HuH-7 (cell line): ENCODE measurements around the gene CTSE.

Experiments
- DNase-seq: peaks from one replicate; pipeline ENCODE4 v3.0.0; 2011; ENCODE audit warnings: low spot score

Gene CTSE

DNA sequence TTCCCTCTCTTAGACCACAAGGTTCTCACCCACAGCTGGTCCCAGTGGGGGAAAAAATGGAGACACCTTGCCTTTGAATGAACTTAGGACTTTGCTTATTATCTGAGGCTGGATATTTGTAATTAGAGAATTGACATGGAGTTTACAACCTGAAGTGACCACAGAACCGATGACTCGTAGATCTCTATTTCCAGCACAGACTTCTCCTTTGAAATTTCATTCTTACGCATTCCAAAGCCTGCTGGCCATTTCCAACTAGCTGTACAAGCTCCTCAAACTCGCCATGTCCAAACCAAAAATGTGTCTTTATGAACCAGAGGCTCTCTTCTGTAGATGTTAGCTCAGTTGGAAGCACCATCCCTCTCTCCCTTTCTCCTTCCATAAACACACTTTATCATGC, 32.5 kb downstream of the CTSE start:
- no peak for DNase-seq

DNA sequence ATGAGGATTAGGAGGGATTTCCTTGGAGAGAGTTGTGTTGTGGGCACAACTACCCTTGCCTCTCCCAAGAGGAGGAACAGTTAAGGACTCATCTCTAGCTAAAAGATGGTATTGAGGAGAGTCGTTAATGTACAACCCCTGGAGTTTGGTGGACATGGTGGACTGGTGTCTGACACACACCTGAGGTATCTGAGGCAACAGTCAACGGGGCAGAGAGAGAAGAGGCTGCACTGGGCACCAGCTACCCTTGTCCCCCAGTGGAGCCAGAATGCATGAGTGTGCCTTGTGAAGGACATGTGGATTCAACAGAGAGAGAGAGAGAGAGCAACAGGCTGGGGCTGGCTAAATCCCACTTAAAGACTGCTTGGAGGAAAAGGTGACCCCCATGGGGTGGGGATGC, 33.5 kb downstream of the CTSE start:
- no peak for DNase-seq

DNA sequence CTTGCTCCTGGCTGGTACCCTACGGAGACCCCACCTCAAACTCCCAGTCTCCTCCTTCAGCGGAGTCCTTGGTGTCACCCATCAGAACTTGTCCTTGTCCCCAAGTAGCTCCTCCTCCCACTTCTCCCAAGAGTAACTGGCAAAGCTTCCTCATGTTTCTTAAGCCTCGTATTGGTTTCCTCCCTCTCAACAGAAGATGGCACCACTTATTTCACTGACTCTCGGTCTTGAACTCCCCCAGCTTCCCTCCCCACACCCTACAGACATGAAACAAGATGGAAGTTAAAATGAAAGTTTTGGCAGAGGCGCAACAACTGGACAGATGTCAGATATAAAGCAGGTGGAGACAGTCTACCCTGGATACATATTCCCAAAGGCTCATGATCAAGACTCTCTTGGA, 33.9 kb downstream of the CTSE start:
- no peak for DNase-seq

DNA sequence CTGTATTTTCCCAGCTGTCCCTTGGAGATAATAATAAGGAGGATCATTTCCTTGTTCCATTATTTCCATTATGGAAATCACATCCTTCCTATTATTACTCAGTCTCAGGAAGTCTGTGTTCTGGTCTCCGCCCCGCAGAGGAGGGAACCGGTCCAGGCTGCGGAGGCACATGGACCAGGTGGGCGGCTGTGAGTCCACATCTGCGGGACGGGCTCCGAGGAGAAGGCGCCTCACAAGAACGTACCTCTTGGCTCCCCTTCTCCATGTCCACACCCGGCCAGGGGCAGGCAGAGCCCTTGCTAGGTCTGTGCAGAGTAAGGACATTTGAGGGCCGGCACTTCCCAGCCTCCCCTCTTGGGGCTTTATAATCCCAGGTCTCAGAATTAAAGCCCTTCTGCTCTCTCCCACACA, 35.1 kb downstream of the CTSE start:
- DNase-seq = no peak

DNA sequence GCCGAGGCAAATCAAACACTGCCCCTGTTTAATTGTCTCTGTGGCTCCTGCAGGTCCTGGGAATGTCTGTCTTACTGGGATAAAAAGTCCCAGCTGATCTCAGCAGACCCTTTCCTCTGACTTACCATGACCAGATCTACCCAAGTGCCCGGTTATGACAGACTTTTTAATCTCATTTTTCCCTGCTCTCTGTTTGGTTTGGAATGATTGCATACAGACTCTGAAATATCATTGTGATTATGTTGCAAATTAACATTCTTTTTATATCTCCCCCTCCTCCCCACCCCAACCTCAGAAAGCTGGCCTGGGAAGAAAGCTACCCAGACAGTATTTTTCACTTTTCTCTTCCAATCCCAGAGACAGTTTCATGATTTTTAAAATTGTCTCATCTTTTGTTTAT, 36.8 kb downstream of the CTSE start:
- DNase-seq = no peak

DNA sequence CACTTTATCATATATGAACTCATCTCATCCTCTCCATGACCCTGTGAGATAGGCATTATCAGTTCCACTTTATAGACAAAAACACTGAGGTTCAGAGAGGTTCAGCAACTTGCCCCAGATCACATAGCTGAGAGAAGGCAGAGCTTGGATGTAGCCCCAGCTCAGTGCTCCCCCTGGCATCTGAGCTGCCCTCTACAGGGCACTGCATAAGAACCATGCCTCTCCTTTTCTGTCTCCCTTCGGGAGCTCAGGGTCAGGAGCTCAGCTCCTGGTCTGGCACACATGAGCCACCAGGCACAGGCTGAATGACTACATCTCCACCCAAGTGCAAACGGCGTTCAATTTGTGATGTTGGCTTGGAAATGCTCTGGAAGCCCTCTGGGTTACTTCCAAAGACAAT, 37.4 kb downstream of the CTSE start:
- no peak for DNase-seq

DNA sequence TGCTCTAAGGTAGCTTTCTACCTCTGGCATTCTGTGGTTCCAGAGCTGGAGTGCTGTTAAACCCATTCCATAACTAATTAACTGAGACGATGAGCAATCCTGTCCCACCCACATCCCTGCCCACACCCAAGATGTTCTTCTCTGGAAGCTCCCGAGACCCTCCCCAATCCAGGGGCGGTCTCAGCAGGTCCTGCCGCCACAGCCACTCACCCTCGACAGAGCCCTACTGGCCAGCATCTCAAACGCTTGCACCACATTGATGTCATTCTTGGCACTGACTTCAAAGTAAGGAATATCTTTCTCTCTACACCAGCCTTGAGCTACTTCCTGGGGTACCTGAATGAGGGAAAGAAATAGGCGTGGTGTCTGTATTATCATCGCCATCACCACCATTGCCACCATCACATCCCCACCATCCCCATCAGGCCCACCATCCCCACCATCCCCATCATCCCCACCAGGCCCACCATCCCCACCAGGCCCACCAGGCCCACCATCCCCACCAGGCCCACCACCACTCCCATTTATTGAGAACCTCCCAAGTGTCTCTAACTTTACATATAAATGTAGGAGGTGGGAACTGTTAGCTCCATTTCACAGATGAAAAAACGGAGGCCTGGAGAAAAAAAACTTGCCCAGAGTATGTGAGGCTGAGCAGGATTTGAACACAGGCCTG, 38.2 kb downstream of the CTSE start:
- DNase-seq = no peak

DNA sequence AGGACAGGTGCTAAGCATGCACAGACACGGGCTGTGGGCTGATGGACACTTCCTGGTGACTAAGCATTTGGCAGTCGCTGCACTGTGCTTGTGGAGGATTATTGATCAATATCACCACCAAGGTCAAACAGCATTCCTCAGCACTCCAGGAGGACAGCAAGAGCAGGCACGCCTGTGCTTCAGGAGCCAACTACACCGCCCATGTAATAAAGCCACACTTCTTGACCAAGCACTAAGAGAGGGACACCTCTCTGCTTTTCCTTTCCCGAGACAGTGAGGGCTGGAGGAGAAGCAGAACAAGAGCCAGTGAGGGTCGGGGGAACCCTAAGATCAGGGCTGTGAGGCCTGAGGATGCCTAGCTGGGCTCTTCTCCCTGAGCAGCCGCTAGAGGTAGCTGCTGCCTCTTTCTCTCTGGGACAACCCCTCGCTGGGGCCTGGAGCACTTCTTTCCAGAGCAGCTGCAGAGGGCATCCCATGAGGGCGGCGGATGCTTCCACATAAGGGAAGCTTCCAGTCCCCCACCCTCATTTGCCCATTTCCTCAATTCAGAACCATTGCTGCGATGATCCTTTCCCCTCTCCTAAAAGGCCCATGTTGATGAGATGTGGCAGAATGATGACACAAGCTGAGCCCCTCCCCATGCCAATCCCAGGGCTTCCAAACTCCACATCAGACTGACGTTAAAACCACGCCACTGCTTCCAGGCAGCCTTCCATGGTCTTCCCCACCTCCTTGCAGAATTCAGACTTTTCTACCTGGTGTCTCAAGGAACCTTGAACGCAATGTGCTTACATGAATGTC, 39.6 kb downstream of the CTSE start:
- peak; percentile 78 for DNase-seq

DNA sequence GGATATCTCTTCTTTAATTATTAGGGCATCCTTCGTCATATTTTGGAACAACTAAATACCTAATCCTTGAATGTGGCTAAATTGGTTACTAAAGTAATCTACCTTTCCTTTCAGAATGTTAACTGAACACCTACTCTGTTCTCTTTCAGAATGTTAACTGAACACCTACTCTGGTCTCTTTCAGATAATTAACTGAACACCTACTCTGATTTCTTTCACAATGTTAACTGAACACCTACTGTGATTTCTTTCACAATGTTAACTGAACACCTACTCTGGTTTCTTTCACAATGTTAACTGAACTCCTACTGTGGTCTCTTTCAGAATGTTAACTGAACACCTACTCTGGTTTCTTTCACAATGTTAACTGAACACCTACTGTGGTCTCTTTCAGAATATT, 42.4 kb downstream of the CTSE start:
- DNase-seq = no peak

DNA sequence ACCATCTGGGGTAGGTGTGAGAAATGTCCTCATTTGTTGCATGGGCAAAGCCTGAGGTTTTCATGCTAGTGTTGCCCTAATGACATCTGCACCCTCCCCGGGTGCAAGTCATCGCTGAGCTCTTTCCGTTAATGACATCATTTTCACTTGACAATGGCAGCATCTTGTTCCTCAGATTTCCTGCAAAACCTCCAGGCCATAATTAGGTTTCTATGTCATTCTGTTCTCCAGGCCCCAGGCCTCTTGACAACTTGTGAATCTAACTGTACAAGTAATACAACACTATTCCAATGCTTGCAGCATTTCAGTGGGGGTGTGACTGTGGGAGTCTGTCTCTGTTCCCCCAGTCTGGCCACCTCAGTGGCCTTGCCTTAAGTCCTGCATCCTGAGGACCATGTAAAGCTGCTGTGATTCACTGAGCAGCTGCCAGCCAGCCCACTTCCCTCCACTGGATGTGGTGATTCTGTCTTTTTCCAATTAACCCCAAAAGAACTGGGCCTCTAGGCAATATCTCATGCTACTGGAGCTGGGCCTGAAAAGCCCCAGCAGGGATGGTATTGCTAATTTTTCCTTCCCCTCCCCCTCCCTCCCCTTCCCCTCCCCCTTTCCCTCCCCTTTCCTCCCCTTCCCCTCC, 43.3 kb downstream of the CTSE start:
- DNase-seq = no peak

DNA sequence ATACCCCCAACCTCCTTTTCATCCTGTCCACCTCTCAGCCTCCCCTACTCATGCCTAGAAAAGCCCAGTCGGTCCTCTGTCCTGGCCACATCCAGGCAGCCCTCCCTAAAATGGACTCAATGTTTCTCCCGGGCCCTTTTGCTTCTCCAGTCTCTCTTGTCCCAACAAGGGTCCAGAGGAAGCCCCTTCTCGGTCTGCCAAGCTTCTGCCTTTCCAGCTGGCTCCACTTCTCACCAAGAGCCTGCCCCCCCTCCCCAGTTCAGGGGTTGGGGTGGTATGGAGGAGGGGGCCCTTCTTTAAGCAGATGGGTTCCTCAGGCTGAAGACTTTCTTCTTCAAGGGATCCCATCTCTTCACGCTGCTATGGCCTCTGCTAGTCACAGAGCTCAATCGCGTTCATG, 44.4 kb downstream of the CTSE start:
- no peak for DNase-seq

DNA sequence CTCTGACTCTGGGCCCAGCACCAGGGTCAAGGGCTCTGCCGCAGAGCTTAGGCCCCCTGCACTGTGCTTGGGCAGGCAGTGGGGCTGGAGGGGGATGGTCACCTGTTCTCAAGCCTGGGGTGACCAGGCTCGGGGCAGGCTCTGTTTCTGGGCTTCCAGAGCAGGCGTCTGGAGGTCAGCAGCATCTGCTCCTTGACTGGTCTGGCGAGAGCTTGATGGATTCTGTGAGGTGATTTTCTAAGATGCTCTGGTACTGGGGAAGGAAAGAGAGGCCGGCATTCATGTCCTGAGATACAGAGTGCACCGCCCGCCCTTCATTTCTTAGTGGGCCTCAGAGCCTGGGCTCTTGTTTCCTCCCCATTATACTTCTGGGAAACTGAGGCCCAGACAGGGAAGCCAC, 45.0 kb downstream of the CTSE start:
- DNase-seq = no peak

DNA sequence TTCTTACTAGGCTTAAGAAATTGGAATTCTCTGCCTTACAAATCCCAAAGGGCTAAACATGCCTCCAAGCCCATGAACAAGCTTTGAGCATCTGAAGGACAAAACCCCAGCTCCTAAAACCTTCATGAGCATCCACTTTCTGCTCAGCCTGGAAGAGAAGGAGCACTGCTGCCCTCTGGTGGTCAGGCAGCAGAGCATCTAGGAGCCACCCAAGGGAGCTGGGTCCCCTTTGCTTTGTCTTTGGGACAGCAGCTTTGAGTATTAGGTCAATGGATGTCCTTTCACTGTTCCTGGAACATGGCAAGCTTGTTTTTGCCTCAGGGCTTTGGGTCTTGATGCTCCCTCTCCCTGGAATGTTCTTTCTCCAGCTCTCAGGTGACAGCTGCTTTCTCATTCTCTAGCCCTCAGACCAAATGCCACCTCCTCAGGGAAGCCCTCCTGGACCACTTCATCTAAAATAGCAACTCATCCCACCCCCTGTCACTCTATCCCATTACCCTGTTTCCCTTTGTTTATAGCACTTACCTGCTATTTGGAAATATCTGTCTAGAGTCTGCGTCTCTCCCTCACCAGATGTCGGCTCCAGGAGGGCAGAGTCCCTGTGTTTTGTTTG, 46.2 kb downstream of the CTSE start:
- DNase-seq = peak; percentile 71

DNA sequence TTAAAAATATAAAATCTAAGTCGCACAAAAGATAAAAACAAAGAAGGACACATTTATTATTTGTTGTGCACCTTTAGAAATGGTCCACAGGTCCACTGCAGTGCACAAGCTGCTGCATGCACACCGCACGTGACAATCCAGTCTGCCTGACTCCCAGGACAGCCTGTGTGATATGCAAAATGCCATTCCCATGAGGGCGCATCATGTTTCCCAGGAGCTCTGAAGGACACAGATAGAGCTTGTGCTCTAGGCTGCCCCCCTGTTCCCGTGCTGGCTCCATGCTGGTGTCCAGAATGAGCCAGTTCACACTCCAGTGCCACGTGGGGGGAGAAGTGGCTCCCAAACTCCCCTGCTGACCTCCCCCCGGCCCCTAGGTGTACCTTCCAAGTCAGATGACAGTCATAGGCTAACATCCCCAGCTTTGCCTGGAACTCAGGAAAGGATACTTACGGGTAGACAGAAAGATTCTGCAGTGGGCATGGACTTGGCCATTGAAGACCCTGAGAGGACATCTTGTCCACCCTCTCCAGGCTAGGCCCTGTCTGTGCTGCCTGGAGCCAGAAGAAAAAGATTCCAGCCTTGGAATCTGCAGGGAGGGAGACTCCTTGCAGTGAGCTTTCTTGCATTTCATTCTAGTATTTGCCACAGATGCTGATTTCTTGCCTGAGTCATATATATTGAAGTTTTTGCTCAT, 46.8 kb downstream of the CTSE start:
- no peak for DNase-seq

DNA sequence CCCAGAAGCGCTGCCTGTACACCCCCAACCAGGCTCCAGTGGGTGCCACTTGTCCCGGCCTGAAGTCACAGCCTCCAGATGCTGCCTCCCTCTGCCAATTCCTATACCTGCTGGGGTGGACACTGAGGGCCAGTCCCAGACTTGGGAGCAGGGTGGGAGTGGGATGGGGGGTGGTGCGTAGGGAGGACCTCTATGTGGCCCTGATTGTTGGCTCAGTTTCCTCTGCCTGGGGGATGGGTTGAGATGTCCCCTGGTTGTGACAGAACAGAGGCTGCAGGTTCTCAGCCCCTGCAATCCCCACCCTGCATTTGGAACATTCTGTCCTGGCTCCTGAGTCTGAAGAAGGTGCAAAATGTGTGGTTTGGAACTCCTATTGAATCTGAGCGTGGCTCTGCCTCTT, 47.7 kb downstream of the CTSE start:
- no peak for DNase-seq

DNA sequence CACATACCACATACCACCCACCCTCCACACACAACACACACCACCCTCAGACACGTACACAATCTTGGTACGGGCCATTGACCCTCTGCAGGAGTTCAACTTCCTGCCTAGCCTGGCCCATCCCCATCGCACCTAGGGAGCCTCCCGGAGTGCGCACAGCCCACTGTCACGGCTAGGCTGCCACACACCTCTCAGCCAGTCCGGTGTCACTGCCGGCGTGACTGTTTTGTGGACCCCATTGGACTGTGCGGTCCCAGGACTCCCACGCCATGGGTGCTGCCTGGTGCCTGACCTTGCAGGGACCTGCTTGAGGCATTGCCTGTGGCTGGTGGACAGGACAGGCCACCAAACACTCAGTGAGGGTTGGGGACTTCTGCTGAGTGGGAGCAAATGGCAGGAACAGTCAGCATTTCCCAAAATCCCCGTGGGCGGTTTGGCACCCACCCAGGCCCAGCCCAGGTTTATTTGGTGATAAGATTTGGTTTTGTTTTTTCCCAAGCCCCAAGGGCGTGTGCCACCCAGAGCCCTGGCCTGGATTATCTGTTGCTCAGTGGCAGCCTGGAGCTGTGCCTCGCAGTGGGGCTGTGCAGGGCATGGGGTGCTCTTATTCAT, 48.2 kb downstream of the CTSE start:
- DNase-seq = no peak

DNA sequence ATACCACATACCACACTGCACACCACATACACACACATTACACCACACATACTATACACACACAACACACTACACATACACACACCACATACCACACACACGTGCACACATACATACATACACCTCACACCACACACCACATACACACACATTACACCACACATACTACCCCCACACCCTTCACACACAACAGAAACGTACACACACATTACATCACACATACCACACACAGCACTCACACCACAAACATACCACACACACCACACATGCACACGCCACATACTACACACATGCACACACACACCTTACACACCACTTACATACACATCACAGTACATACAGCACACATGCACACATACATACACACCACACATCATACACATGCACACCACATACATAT, 49.0 kb downstream of the CTSE start:
- DNase-seq = no peak

DNA sequence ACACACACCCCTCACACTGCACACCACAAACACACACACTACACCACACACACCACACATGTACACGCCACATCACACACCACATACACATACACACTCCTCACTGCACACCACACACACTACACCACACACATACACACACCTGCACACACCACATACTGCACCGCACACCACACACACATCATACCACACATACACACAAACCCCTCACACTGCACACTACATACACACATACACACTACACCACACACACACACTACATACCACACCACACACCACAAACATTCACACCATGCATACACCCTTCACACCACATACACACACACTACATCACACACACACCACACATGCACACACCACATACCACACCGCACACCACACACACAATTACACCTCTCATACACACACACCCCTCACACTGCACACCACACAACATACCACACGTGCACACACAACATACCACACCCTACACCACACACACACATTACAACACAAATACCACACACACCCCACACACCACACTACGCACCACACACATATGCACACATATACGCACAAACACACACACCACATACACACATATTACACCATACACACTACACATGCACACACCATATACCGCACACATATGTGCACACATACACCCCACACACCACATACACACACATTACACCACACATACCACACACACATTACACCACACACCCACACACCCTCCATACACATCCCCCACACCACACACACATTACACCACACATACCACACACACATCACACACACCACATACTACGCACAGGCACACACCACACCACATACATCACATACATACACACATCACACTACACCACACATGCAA, 50.1 kb downstream of the CTSE start:
- no peak for DNase-seq

DNA sequence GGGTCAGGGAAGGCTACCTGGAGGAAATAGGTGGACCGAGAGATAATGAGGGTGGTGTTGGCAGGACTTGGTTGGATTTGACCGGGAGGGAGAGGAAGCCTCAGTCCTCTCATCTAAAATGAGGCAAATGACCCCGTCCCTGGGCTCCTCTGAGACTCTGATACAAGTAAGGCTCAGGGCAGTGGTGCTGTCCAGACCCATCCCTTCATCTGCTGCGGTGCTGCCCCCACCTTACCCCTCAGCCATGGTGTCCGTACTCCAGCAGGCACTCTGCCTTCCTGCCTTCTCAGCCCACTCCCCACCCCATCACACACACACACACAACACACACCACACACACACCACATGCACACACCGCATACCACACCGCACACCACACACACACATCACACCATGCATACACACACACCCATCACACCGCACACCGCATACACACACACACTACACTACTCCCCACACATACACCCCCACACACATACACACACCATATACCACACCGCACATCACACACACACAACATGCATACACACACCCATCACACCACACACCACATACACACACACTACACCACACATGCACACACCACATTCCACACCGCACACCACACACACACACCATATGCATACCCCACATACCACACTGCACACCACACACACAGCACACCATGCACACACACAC, 51.1 kb downstream of the CTSE start:
- no peak for DNase-seq

DNA sequence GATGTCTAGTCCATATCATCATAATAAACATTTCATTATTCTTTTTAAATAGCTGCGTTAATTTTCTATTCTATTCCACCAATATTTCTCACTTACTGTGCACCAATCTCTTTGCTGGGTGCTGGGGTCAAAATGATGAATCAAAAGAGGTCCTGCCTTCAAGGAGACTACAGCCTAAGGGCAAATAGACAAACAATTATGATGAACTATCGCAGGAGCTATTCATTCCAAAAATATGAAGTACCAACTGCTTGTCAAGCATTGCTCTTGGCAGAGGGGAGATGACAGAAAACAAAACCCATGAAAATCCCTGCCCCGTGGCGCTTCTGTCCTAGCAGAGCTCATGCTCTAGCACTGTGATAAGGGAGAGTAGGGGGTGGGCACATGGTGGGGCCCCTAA, 51.6 kb downstream of the CTSE start:
- no peak for DNase-seq
